Karpas-422 (cell line): ENCODE measurements around the gene RUNX2. TPM values are rescaled to one million over a fixed set of nuclear protein-coding genes. Genes with fewer than 3 reads are reported as not detected.
"Not testable (repeated sequence)": the region's sequence is repeated elsewhere in the genome, so short reads cannot be mapped to it uniquely, and the experiment has no call there.

Experiments used
- DNase-seq: peaks from one replicate; pipeline ENCODE4 v3.0.0-alpha.2; 2015
- H2AFZ ChIP-seq: fragments of 200-600 bp; sonication (generic); 2 replicates; pipeline ENCODE4 v1.6.1; 2014; ENCODE audit warnings: antibody characterized with exemption, low read length, mixed read lengths
- H3K27ac ChIP-seq: fragments of 200-600 bp; sonication (generic); 2 replicates; pipeline ENCODE4 v1.5.1; 2014; ENCODE audit warnings: mild to moderate bottlenecking, low read length, moderate library complexity
- H3K27me3 ChIP-seq: fragments of 200-600 bp; sonication (generic); 2 replicates; pipeline ENCODE4 v1.6.1; 2014; ENCODE audit warnings: low read length, mixed read lengths
- H3K36me3 ChIP-seq: fragments of 200-600 bp; sonication (generic); 2 replicates; pipeline ENCODE4 v1.6.1; 2014; ENCODE audit warnings: low read length, mixed read lengths; ENCODE audit not compliant: insufficient read depth
- H3K4me1 ChIP-seq: fragments of 200-600 bp; sonication (generic); 2 replicates; pipeline ENCODE4 v1.6.1; 2014; ENCODE audit warnings: mild to moderate bottlenecking, low read length, mixed read lengths
- H3K4me2 ChIP-seq: fragments of 200-600 bp; sonication (generic); 2 replicates; pipeline ENCODE4 v1.6.1; 2014; ENCODE audit warnings: low read length, low read depth, mild to moderate bottlenecking; ENCODE audit not compliant: poor library complexity, severe bottlenecking
- H3K4me3 ChIP-seq: fragments of 200-600 bp; sonication (generic); 2 replicates; pipeline ENCODE4 v1.5.1; 2014; ENCODE audit warnings: mild to moderate bottlenecking, antibody characterized with exemption, low read length, mixed read lengths
- H3K79me2 ChIP-seq: fragments of 200-600 bp; sonication (generic); 2 replicates; pipeline ENCODE4 v1.6.1; 2014; ENCODE audit warnings: mild to moderate bottlenecking, low read length, mixed read lengths
- H3K9ac ChIP-seq: fragments of 200-600 bp; sonication (generic); 2 replicates; pipeline ENCODE4 v1.6.0; 2014; ENCODE audit warnings: low read length
- H3K9me2 ChIP-seq: fragments of 200-600 bp; sonication (generic), shearing (Covaris generic); replicated peaks from 2 replicates; pipeline ENCODE4 v1.6.0; 2014; ENCODE audit warnings: mild to moderate bottlenecking, low read length, moderate library complexity; ENCODE audit not compliant: insufficient read depth
- H3K9me3 ChIP-seq: fragments of 300-700, 200-600 bp; sonication (generic); 2 replicates; pipeline ENCODE4 v1.6.1; 2014; ENCODE audit warnings: low read length, mixed read lengths
- H4K20me1 ChIP-seq: fragments of 200-600 bp; sonication (generic); 2 replicates; pipeline ENCODE4 v1.6.1; 2014; ENCODE audit warnings: mild to moderate bottlenecking, antibody characterized with exemption, low read length, low read depth; ENCODE audit not compliant: insufficient read depth
- total RNA-seq: library from RNA; depleted of rRNA; stranded (reverse); fragments of >200 nt; shearing (Covaris generic); gene quantifications from 2 replicates; pipeline ENCODE4 v1.2.3, GENCODE V29; 2014; ENCODE audit warnings: low replicate concordance

Gene RUNX2
- total RNA-seq, 1 experiment from 2014 or later: 0.19 TPM

DNA sequence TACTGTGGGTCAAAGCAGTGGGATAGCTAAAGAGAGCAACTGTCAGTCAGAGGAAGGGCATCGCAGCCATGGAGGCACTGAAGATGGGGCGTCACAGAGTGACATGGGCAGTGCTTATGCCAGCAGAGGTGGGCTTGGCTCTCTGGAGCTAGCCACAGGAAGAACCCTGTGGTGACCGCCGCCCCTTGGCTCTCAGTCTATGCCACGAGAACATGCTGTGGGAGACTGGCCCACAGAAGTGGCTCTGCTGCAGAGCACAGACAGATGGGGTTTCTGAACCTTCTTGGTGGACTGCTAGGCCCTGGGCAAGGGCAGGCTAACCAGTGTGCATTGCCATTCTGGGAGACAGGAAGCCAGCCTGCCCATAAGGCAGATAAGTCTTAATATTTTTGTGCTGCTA is 339.6 kb downstream of the RUNX2 start:
- Histone ChIP-seq H3K9me2 (no peaks in the 10 kb centered on the region), H3K79me2 (no peaks in the 10 kb centered on the region), H3K27ac (no peak overlapping the region), H3K4me2 (no peak overlapping the region), H2AFZ (no peak overlapping the region), H3K9ac (no peak overlapping the region), H3K36me3 (no peaks in the 10 kb centered on the region), H4K20me1 (no peaks in the 10 kb centered on the region), H3K27me3 (no peaks in the 10 kb centered on the region), H3K4me3 (no peak overlapping the region), H3K4me1 (peaks cover 13% of the 10 kb centered on the region), H3K9me3 (no peaks in the 10 kb centered on the region)
- no peak for DNase-seq

DNA sequence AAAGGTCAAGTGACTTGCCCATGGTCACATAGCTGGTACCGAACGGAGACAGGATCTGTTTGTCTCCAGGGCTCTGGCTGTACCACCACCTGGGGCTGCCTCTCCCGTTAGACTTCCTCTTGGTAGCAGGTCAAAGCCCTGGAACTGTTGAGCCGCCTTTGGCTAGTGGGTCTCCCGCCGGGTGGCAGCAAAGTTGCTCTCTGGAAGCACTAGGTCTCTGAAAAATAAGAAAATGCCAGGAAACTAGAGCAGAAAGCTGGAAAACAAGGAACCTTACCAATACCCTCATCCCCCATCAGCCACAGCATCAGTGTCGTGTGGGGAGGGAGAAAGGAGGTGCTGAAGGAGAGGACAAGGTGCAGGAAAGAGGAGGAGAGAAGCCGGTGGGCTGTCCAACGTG is 340.6 kb downstream of the RUNX2 start:
- Histone ChIP-seq H3K79me2 (no peaks in the 10 kb centered on the region), H3K9ac (no peak overlapping the region), H3K9me2 (no peaks in the 10 kb centered on the region), H3K4me2 (no peak overlapping the region), H4K20me1 (no peaks in the 10 kb centered on the region), H3K27ac (no peak overlapping the region), H3K9me3 (no peaks in the 10 kb centered on the region), H3K27me3 (no peaks in the 10 kb centered on the region), H3K36me3 (no peaks in the 10 kb centered on the region), H3K4me1 (peaks cover 13% of the 10 kb centered on the region), H2AFZ (no peak overlapping the region), H3K4me3 (no peak overlapping the region)
- DNase-seq: no peak

DNA sequence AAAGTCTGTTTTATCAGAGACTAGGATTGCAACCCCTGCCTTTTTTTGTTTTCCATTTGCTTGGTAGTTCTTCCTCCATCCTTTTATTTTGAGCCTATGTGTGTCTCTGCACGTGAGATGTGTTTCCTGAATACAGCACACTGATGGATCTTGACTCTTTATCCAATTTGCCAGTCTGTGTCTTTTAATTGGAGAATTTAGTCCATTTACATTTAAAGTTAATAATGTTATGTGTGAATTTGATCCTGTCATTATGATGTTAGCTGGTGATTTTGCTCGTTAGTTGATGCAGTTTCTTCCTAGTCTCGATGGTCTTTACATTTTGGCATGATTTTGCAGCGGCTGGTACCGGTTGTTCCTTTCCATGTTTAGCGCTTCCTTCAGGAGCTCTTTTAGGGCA is 345.0 kb downstream of the RUNX2 start:
- not testable (repeated sequence) for H3K27me3 ChIP-seq, H3K79me2 ChIP-seq, H3K9ac ChIP-seq, DNase-seq, H3K36me3 ChIP-seq, H4K20me1 ChIP-seq, H3K9me2 ChIP-seq, H3K4me3 ChIP-seq, H2AFZ ChIP-seq, H3K4me2 ChIP-seq, H3K9me3 ChIP-seq, H3K27ac ChIP-seq
- peaks cover 14% of the 10 kb centered on the region for H3K4me1 ChIP-seq

DNA sequence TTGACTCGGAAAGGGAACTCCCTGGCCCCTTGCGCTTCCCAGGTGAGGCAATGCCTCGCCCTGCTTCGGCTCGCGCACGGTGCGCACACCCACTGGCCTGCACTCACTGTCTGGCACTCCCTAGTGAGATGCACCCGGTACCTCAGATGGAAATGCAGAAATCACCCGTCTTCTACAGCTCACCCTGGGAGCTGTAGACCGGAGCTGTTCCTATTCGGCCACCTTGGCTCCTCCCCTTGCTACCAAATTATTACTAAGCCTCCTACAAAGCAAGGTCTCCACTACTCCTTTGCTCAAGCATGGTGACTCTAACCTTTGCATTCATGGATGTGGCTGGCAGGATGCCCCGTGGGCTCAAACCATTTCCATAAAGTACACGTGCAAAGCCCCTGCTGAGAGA is 347.0 kb downstream of the RUNX2 start:
- H3K27me3 ChIP-seq, H3K36me3 ChIP-seq, H3K4me3 ChIP-seq, H3K9ac ChIP-seq, DNase-seq, H3K4me2 ChIP-seq, H3K9me2 ChIP-seq, H3K27ac ChIP-seq, H2AFZ ChIP-seq, H4K20me1 ChIP-seq, H3K9me3 ChIP-seq, H3K79me2 ChIP-seq: not testable (repeated sequence)
- peaks cover 22% of the 10 kb centered on the region for H3K4me1 ChIP-seq

DNA sequence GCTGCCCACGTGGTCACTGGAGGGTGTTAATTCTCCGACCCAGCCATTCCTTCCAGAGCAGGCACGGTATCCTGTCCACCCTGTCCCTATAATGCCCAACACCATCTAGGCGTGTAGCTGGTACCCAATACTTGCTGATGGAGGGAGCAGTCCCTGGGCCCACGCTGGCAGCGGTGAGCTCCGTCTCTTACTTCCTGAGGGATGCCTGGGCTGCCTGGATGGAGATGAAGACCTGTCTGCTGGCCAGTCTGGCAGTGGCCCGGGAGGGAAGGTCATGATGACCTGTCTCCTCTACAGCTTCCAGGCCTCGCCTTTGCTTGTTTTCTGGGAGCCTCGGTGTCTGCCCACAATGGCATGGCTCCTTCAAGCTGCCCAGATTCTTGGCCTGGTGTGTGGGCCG is 347.5 kb downstream of the RUNX2 start:
- no peak overlapping the region for H3K27ac ChIP-seq
- no peaks in the 10 kb centered on the region for H3K36me3 ChIP-seq
- H4K20me1 ChIP-seq: no peaks in the 10 kb centered on the region
- H3K4me2 ChIP-seq: no peak overlapping the region
- H3K27me3 ChIP-seq: no peaks in the 10 kb centered on the region
- H3K4me3 ChIP-seq: no peak overlapping the region
- no peaks in the 10 kb centered on the region for H3K9me2 ChIP-seq
- H3K79me2 ChIP-seq: no peaks in the 10 kb centered on the region
- no peak overlapping the region for H3K9ac ChIP-seq
- H2AFZ ChIP-seq: no peak overlapping the region
- H3K9me3 ChIP-seq: no peaks in the 10 kb centered on the region
- DNase-seq: no peak
- H3K4me1 ChIP-seq: peaks cover 22% of the 10 kb centered on the region

DNA sequence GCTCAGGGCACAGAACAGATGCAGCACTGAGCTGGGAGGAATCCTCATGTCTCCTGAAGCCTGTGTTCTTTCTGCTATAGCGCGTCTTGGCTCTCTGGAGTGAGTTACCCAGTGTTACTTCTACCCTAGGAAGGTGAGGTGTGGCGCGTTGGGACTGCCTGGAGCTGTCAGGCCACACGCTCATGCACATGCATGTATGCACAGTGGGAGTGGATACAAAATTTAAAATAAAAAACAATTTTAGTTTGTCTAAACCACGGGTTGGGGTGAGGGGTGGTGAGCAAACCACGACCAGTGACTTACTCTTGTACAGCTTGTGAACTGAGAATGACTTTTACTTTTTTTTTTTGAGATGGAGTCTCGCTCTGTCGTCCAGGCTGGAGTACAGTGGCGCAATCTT is 348.2 kb downstream of the RUNX2 start:
- Histone ChIP-seq H3K9ac (no peak overlapping the region), H3K9me3 (no peaks in the 10 kb centered on the region), H3K4me3 (no peak overlapping the region), H3K4me2 (no peak overlapping the region), H3K4me1 (peaks cover 27% of the 10 kb centered on the region), H3K27me3 (no peaks in the 10 kb centered on the region), H2AFZ (no peak overlapping the region), H4K20me1 (no peaks in the 10 kb centered on the region), H3K27ac (no peak overlapping the region), H3K36me3 (no peaks in the 10 kb centered on the region), H3K79me2 (no peaks in the 10 kb centered on the region), H3K9me2 (no peaks in the 10 kb centered on the region)
- DNase-seq: peak; percentile 33

DNA sequence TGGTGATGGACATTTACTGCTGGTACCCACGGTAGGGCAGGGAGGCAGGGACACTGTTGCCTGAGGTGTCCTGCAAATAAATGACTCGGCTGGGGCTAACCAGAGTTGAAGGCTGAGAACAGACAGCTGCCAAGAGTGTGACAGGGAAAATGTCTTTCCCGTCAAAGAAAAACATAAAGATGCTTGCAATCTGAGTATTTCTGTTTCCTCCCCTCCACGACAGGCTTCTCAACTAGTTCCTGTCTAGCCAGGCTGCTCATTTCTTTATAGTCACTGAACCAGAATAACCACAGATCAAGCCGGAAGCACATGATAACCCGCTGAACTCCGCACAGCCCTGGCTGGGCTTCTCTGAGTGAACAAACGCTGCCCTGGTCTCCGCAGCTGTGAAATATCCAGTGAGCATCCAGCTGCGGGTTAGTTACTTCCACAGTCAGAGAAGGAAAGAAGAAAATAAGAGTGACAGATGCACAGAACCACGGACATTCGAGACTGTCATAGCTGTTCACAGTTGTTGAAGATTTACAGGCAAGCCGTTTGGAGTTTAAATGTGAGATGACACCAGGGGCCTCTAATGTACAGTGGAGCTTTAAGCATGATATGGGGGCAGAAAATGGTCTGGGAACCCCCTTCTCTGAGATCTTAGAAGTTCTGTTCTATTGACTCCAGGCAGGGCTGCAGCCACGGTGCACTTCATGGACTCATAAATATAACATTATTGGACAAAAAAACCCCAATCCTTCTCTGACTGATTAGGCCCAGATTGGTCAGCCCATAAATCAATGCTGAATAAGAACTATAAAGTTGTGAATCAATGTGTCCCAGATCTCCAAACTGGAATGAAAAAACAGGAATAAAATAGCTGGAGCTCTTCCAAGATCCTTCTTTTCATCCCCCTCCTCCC is 349.5 kb downstream of the RUNX2 start:
- H3K27me3 ChIP-seq: no peaks in the 10 kb centered on the region
- H3K9me3 ChIP-seq: no peaks in the 10 kb centered on the region
- H3K4me1 ChIP-seq: peaks cover 38% of the 10 kb centered on the region
- no peaks in the 10 kb centered on the region for H4K20me1 ChIP-seq
- H3K9ac ChIP-seq: peak overlapping the region; percentile 55
- H3K36me3 ChIP-seq: no peaks in the 10 kb centered on the region
- peak overlapping the region; percentile 64 for H2AFZ ChIP-seq
- H3K4me2 ChIP-seq: peak overlapping the region; percentile 70
- peak overlapping the region; percentile 49 for H3K4me3 ChIP-seq
- H3K9me2 ChIP-seq: no peaks in the 10 kb centered on the region
- no peaks in the 10 kb centered on the region for H3K79me2 ChIP-seq
- peak; percentile 90 for DNase-seq
- peak overlapping the region; percentile 75 for H3K27ac ChIP-seq

DNA sequence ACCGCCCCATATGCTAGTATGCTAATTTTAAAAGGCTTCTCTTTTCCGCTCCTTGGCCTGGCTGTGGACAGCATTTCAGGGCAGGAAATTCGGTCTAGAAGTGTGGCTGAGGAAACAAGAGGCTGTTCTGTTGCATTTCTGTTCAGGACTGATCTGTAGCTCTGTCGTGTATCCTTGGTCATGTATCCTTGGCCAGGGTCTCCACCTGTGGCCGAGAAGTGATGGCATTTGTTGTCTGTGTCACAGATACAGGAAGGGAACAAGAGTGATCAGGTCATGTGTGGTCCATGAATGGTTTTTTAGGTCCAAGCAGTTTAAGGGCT is 350.1 kb downstream of the RUNX2 start:
- DNase-seq: peak; percentile 41
- peak overlapping the region; percentile 64 for H2AFZ ChIP-seq
- peak overlapping the region; percentile 55 for H3K9ac ChIP-seq
- peak overlapping the region; percentile 70 for H3K4me2 ChIP-seq
- peak overlapping the region; percentile 49 for H3K4me3 ChIP-seq
- no peaks in the 10 kb centered on the region for H3K79me2 ChIP-seq
- no peaks in the 10 kb centered on the region for H3K36me3 ChIP-seq
- peaks cover 38% of the 10 kb centered on the region for H3K4me1 ChIP-seq
- H3K27ac ChIP-seq: peak overlapping the region; percentile 75; the same call in 1 of the 2 replicates
- no peaks in the 10 kb centered on the region for H4K20me1 ChIP-seq
- H3K9me2 ChIP-seq: no peaks in the 10 kb centered on the region
- no peaks in the 10 kb centered on the region for H3K27me3 ChIP-seq
- H3K9me3 ChIP-seq: no peaks in the 10 kb centered on the region
